ENCODE measurements around the gene CACNG3.
A peak's percentile ranks its signal among the peaks of the same experiment; 100 is the strongest.

The CACNG3 gene

GRCh38 chr16:24382762-24383407 lies 126.8 kb downstream of the CACNG3 start:
- H3K4me1 ChIP-seq (ENCODE audit: insufficient read depth, insufficient read length), result peaks cover 4% of the 10 kb centered on the region
- no peak overlapping the region for H3K9ac ChIP-seq (ENCODE audit: insufficient read length, low read depth)
- H3K27me3 ChIP-seq (ENCODE audit: insufficient read depth, insufficient read length), result no peaks in the 10 kb centered on the region
- peak; percentile 18 for DNase-seq (ENCODE audit: low read depth, low spot score)
- TF ChIP-seq ZNF274 (IDR thresholded peaks at IDR 0.05; ENCODE audit: low read depth, low read length) (no peak), SUZ12 (IDR thresholded peaks at IDR 0.05; ENCODE audit: extremely low read depth, insufficient read depth, insufficient read length) (no peak), YY1 (IDR thresholded peaks at IDR 0.05; ENCODE audit: insufficient read depth, insufficient read length) (no peak)
- no peaks in the 10 kb centered on the region for H3K36me3 ChIP-seq (ENCODE audit: insufficient read depth, insufficient read length, low read length)
- no peak overlapping the region for H3K4me3 ChIP-seq (ENCODE audit: insufficient read length, low read depth)
- peaks cover 49% of the 10 kb centered on the region for H3K9me3 ChIP-seq (ENCODE audit: insufficient read depth, low read length)

- Histone ChIP-seq H3K36me3 (ENCODE audit: insufficient read depth, insufficient read length, low read length) (no peaks in the 10 kb centered on the region), H3K9me3 (ENCODE audit: insufficient read depth, low read length) (peaks cover 9% of the 10 kb centered on the region; the same call in 1 of the 2 replicates), H3K4me3 (ENCODE audit: insufficient read length, low read depth) (no peak overlapping the region), H3K4me1 (ENCODE audit: insufficient read depth, insufficient read length) (peaks cover 2% of the 10 kb centered on the region), H3K9ac (ENCODE audit: insufficient read length, low read depth) (no peak overlapping the region), H3K27me3 (ENCODE audit: insufficient read depth, insufficient read length) (no peaks in the 10 kb centered on the region)
- TF ChIP-seq YY1 (IDR thresholded peaks at IDR 0.05; ENCODE audit: insufficient read depth, insufficient read length) (no peak), ZNF274 (IDR thresholded peaks at IDR 0.05; ENCODE audit: low read depth, low read length) (no peak), SUZ12 (IDR thresholded peaks at IDR 0.05; ENCODE audit: extremely low read depth, insufficient read depth, insufficient read length) (no peak)
- DNase-seq (ENCODE audit: low read depth, low spot score), result no peak
These were observed 138.2 kb downstream of the CACNG3 start for GRCh38 chr16:24394341-24394740.

GRCh38 chr16:24396350-24397271 lies 140.5 kb downstream of the CACNG3 start:
- no peak for DNase-seq (ENCODE audit: low read depth, low spot score)

GRCh38 chr16:24409045-24409444 lies 152.9 kb downstream of the CACNG3 start:
- TF ChIP-seq SUZ12 (IDR thresholded peaks at IDR 0.05; ENCODE audit: extremely low read depth, insufficient read depth, insufficient read length) (no peak), YY1 (IDR thresholded peaks at IDR 0.05; ENCODE audit: insufficient read depth, insufficient read length) (no peak), ZNF274 (IDR thresholded peaks at IDR 0.05; ENCODE audit: low read depth, low read length) (no peak)
- H3K9me3 ChIP-seq (ENCODE audit: insufficient read depth, low read length), result no peaks in the 10 kb centered on the region
- no peak for DNase-seq (ENCODE audit: low read depth, low spot score)

More at GRCh38 chr16:24396350-24397271, 140.5 kb downstream of the CACNG3 start:
- Histone ChIP-seq H3K27me3 (ENCODE audit: insufficient read depth, insufficient read length) (no peaks in the 10 kb centered on the region), H3K9me3 (ENCODE audit: insufficient read depth, low read length) (peaks cover 5% of the 10 kb centered on the region; the same call in 1 of the 2 replicates), H3K9ac (ENCODE audit: insufficient read length, low read depth) (no peak overlapping the region), H3K4me3 (ENCODE audit: insufficient read length, low read depth) (no peak overlapping the region), H3K36me3 (ENCODE audit: insufficient read depth, insufficient read length, low read length) (no peaks in the 10 kb centered on the region), H3K4me1 (ENCODE audit: insufficient read depth, insufficient read length) (peaks cover 2% of the 10 kb centered on the region)
- TF ChIP-seq YY1 (IDR thresholded peaks at IDR 0.05; ENCODE audit: insufficient read depth, insufficient read length) (no peak), SUZ12 (IDR thresholded peaks at IDR 0.05; ENCODE audit: extremely low read depth, insufficient read depth, insufficient read length) (no peak), ZNF274 (IDR thresholded peaks at IDR 0.05; ENCODE audit: low read depth, low read length) (no peak)

More at GRCh38 chr16:24409045-24409444, 152.9 kb downstream of the CACNG3 start:
- Histone ChIP-seq H3K4me3 (ENCODE audit: insufficient read length, low read depth) (no peak overlapping the region), H3K9ac (ENCODE audit: insufficient read length, low read depth) (no peak overlapping the region), H3K27me3 (ENCODE audit: insufficient read depth, insufficient read length) (no peaks in the 10 kb centered on the region), H3K36me3 (ENCODE audit: insufficient read depth, insufficient read length, low read length) (no peaks in the 10 kb centered on the region), H3K4me1 (ENCODE audit: insufficient read depth, insufficient read length) (no peaks in the 10 kb centered on the region)
